Epithelial cell of umbilical artery (primary cell): Measurements from ENCODE around the gene IL3RA. TPM values are rescaled to one million over a fixed set of nuclear protein-coding genes. Genes with fewer than 3 reads are reported as not detected.

ENCODE experiments used
- total RNA-seq: library from RNA; depleted of rRNA; stranded (reverse); fragments of >200 nt; gene quantifications from 2 replicates; pipeline ENCODE4 v1.2.3, GENCODE V29; 2014

The IL3RA gene
- total RNA-seq: 8.1 and 10.4 TPM in 2 replicates

GRCh38 chrX:1336331-1336943 lies at the start of gene IL3RA:
Gene IL3RA (plus strand): TSS chrX:1336785. CDS start chrX:1341766, 4,981 bp downstream.

GRCh38 chrX:1391707-1392375 lies 55.3 kb downstream of the IL3RA start, which contains the start of gene SLC25A6:
Gene SLC25A6 (minus strand): TSS chrX:1392113. CDS start chrX:1392009, 104 bp downstream.

Other genes starting within 250 kb of the IL3RA start
- gene CRLF2, start 124.1 kb upstream of the IL3RA start, total RNA-seq: not detected in 2 replicates
- gene CSF2RA, start 68.0 kb upstream of the IL3RA start, total RNA-seq: not detected in 2 replicates
- gene SLC25A6, start 55.3 kb downstream of the IL3RA start, total RNA-seq: 80.2 and 184 TPM in 2 replicates
- gene ASMTL, start 116.1 kb downstream of the IL3RA start, total RNA-seq: 12.2 and 21.1 TPM in 2 replicates
- gene P2RY8, start 200.4 kb downstream of the IL3RA start, total RNA-seq: not detected in 2 replicates